NCI-H446 (cell line): ENCODE measurements around the gene LLPH.
"Not testable (repeated sequence)": the region's sequence is repeated elsewhere in the genome, so short reads cannot be mapped to it uniquely, and the experiment has no call there.

ENCODE experiments used
- DNase-seq, 2 experiments: peaks; one replicate each; lab custom pipeline; 2025; lab: John Stamatoyannopoulos, UW

LLPH gene

DNA sequence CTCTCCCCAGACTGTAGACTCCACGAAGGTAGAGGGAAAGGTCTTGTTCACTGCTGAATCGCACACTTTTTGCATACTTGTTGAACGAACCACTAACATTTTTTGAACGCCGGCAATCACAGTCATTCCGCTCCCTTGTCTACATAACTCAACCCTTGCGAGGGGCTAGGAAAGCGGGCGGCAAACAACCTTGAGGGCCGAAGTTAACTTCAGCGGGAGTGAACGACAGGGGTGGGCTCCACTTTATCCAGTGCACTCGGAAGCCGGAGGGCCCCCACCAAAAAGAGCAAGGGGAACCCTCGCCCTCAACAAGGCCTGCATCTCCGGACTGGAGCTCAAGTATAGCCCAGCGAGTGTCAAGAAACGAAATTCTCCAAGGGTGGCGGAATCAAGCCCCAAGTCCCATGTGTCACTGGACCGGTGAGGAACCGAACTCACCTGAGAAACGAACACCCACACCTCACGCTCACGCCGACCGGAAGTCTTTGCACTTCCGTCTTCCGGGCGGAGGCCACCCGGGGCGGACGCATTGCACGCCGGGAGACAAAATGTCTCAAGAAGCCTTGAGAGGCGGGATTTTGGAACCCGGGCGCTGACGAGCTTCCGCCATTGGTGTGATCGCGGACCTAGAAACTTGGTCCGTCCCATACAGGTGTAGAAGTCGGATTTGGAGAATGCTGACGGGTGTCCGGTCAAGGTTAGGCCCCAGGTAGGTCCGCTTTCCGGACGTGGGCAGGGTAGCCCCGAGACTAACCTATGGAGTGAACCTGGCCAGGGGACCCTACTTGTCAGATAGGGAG, at the start of gene LLPH:
LLPH (minus strand) TSS at position 484 of the 800 bp plus-strand sequence. CDS start 1,644 bp downstream, outside the sequence.
- DNase-seq: peak; percentile 51 to 90

- DNase-seq: no peak
These were observed 45.8 kb upstream of the LLPH start for GRCh38 chr12:66176105-66176900.

- not testable (repeated sequence) for DNase-seq
These were observed 44.1 kb upstream of the LLPH start for GRCh38 chr12:66174391-66175325.

DNA sequence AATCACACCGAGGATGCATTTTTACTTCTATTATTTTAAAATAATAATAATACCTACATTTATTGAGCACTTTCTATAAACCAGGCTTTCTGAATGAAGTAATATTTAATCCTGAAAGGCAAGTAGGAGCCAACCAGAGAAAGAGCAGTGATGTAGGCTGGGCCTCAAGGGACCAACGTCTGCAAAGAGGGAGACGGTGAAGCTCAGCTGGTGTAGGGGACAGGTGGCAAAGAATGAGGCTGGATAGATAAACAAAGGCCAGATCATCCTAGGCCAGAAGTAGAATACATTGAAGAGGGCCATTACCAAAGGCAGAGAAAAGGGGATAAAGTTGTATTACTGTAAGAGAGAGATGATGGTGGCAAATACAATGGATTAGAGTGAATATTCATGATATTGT, 40.1 kb upstream of the LLPH start:
- no peak for DNase-seq

GRCh38 chr12:66169221-66170170, 38.9 kb upstream of the LLPH start, which contains the start of gene TMBIM4:
TSS of gene TMBIM4 (minus strand) at chr12:66169996. CDS start at chr12:66169951, 45 bp downstream.
- DNase-seq: peak; percentile 83 to 86

- DNase-seq: no peak
These were observed 37.9 kb upstream of the LLPH start for GRCh38 chr12:66168410-66168809.

- no peak for DNase-seq
These were observed 36.0 kb upstream of the LLPH start for GRCh38 chr12:66166561-66166960.

DNA sequence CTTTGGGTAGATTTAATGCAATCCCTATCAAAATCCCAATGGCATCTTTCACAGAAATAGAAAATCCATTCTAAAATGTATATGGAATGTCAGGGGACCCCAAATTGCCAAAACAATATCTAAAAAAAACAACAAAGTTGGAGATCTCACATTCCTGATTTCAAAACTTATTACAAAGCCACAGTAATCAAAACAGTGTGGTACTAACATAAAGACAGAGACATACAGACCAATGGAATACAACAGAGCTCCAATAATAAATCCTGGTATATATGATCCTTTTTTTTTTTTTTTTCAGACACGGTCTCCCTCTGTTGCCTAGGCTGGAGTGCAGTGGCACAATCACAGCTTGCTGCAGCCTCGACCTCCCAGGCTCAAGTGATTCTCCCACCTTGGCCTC, 34.6 kb upstream of the LLPH start:
- DNase-seq: no peak

DNA sequence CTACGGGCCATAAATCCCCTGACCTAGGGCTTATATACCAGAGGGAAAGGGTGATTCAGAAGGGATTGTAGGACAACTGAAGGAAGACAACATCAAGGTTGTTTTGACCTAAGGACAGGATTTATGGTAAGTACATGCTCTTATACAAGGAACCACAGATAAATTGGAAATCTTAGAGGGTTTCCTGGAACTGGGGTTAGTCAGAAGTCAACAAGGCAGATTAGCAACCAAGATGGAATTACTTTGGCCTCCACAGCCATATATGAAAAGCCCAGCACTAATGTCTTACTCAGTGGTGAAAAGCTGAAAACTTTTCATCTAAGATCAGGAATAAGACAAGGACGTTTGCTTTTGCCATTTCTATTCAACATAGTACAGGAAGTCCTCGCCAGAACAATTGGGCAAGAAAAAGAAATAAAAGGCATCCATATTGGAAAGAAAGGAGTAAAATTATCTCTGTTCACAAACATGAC, 33.8 kb upstream of the LLPH start:
- no peak for DNase-seq

- DNase-seq: no peak
These were observed 32.7 kb upstream of the LLPH start for GRCh38 chr12:66163289-66163688.

DNA sequence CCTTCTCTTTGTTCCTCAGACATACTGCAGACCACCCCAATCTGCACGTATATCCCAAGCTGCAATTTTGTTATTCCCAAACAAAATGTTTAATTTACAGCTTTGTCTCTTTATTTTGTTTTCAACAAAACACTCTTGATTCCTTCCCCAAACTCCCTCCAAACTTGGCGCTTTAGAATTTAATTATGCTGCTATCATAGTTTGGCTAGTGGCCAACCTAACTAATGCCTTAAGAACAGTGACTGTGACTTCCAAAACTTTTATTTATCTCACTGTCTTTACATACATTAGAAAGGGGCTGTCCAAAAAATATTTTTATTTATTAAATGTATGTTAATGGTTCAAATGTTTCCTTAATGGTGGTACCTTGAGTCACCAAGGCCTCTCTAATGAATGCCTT, 32.2 kb upstream of the LLPH start:
- DNase-seq: no peak

DNA sequence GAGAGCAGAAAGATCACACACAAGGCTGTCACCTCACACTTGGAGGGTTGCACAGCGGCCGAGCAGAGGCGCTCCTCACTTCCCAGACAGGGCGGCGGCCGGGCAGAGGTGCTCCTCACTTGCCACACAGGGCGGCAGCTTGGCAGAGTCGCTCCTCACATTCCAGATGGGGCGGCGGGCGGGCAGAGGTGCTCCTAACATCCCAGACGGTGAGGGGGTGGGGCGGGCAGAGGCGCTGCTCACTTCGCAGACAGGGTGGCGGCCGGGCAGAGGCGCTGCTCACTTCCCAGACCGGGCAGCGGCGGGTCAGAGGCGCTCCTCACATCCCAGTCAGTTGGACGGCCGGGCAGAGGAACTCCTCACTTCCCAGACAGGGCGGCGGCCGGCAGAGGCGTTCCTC, 30.2 kb upstream of the LLPH start:
- no peak for DNase-seq

- DNase-seq: no peak
These were observed 28.6 kb upstream of the LLPH start for GRCh38 chr12:66159123-66159522.

DNA sequence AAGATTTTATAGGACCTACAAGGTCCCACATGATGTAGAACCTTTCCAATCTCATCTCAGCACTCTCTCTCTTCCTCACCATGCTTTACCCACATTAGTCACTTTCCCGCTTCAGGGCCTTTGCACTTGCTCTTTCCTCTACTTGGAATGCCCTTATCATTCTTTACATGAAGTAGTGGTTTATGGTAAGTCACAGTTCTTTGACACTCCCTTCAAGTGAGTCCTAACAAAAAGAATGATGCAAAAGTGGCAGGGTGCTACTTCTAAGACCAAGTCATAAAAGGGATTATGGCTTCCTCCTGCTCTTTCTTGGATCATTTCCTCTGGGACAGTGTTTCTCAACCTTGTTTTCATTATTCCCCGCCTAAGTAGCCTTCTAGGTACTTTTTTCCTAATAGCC, 26.1 kb upstream of the LLPH start:
- DNase-seq: no peak

- no peak for DNase-seq
These were observed 24.2 kb upstream of the LLPH start for GRCh38 chr12:66154776-66155175.

DNA sequence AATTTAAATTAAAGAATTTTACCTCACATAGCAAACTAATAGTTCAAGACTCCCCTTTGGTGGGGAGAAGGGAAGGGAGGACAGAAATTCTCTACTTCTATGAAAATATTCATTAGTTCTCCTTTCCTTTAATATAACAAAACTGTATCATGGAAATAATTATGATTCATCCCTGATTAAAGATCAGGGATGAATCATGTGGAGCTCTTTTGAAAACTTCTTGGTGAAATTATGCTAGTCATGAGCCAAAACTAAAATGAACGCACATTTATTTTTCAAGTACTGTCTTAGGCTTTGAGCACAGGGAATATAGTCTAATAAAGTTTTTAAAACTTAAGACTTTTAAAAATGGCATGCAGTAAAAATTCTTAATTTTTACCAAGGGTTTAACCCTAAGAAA, 22.2 kb upstream of the LLPH start:
- no peak for DNase-seq

- no peak for DNase-seq
These were observed 19.3 kb upstream of the LLPH start for GRCh38 chr12:66149702-66150398.

GRCh38 chr12:66144791-66145754, 14.5 kb upstream of the LLPH start:
- peak in 1 of 2 experiments; percentile 33 for DNase-seq

DNA sequence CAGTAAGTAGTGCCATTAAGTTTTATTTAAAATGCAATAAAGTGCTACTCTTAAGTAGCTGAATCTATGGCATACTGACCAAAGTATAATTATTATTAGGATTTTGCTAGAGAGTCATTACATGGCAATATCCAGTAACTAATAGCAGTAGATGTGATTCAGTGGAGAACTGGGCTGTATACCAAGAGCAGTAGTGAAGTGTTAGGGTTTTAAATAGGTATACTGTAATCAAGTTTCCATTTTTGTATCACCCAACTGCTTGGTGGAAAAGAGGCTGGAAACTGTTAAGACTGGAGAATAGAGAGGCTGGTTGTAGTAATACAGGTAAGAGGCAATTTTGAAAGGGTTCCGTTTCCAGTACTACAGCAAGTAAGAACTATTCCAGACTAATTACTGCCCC, 13.3 kb upstream of the LLPH start:
- DNase-seq: no peak
